K562 (cell line): Measurements from ENCODE around the gene MAPK4. TPM values are rescaled to one million over a fixed set of nuclear protein-coding genes. Genes with fewer than 3 reads are reported as not detected.

ENCODE experiments used
- ATAC-seq: fragments of 200-7000 bp; cut with Tn5 transposase; 3 replicates; pipeline ENCODE4 v1.9.1; 2020; ENCODE audit warnings: moderate library complexity
- BruUV-seq: library from RNA; stranded (reverse); fragments of 400-500 nt; replicated peaks from 2 replicates; lab custom pipeline; 2021; lab: Mats Ljungman, UMichigan
- CTCF ChIA-PET: fragments of 300-600 bp; formaldehyde crosslinking; extraction: SDS; loops from one replicate; lab custom pipeline; 2021; ENCODE audit warnings: low intra/inter-chr PET ratio; lab: Yijun Ruan, JAX
- POLR2A ChIA-PET: fragments of 300-600, 350-650 bp; sonication (Branson Sonifier 250); formaldehyde crosslinking; extraction: SDS; loops from one replicate; lab custom pipeline; 2021; ENCODE audit warnings: antibody characterized with exemption, inconsistent platforms; lab: Yijun Ruan, JAX
- DNase-seq, 4 experiments: peaks; one replicate each; pipeline versions ENCODE4 v3.0.0 to v3.0.0-alpha.2; 2011 to 2018; ENCODE audit warnings: low spot score in 3 of 4, mixed read lengths in 3 of 4; ENCODE audit errors: extremely low read depth in 1 of 4
- FAIRE-seq: peaks from 2 replicates; lab custom pipeline; 2011; peaks lifted over from hg19 to GRCh38; lab: Jason Lieb, UNC
- H2AFZ ChIP-seq: 2 replicates; pipeline ENCODE4 v1.6.0; 2011; ENCODE audit warnings: low read depth, low read length, control low read depth, inconsistent platforms
- H3K27ac ChIP-seq: fragments of 200-600 bp; 3 replicates; pipeline ENCODE4 v1.8.0; 2011; ENCODE audit warnings: low read depth, mild to moderate bottlenecking, control low read depth, inconsistent platforms, low read length, moderate library complexity, mixed read lengths; ENCODE audit errors: extremely low read depth
- H3K27me3 ChIP-seq, 2 experiments: fragments of 300-600 bp in 1 of 2; 2 replicates in 1 of 2; 3 replicates in 1 of 2; pipeline versions ENCODE4 v1.6.0 to v1.8.0; 2011; ENCODE audit warnings: inconsistent platforms in 2 of 2, low read length in 2 of 2, mild to moderate bottlenecking in 1 of 2, mixed read lengths in 1 of 2, moderate library complexity in 1 of 2; ENCODE audit not compliant: control insufficient read depth in 2 of 2, insufficient read depth in 2 of 2
- H3K36me3 ChIP-seq: fragments of 300-600 bp; 3 replicates; pipeline ENCODE4 v1.8.0; 2011; ENCODE audit warnings: mild to moderate bottlenecking, low read length, inconsistent platforms; ENCODE audit not compliant: control insufficient read depth, insufficient read depth
- H3K4me1 ChIP-seq, 2 experiments: fragments of 200-600 bp in 1 of 2; replicated peaks in 1 of 2; 2 replicates in 1 of 2; 3 replicates in 1 of 2; pipeline versions ENCODE4 v1.5.1 to v1.8.0; 2011; ENCODE audit warnings: inconsistent platforms in 2 of 2, low read length in 2 of 2, mild to moderate bottlenecking in 1 of 2, mixed read lengths in 1 of 2, moderate library complexity in 1 of 2; ENCODE audit not compliant: control insufficient read depth in 2 of 2, insufficient read depth in 2 of 2
- H3K4me2 ChIP-seq: 2 replicates; pipeline ENCODE4 v1.6.1; 2011; ENCODE audit warnings: low read length, control low read depth, inconsistent platforms, mixed read lengths; ENCODE audit not compliant: insufficient read depth
- H3K4me3 ChIP-seq: fragments of 200-600 bp; sonication (generic), shearing (Covaris generic); 2 replicates; pipeline ENCODE4 v1.5.1; 2016; ENCODE audit warnings: control low read depth, inconsistent platforms
- H3K79me2 ChIP-seq: fragments of 200-600 bp; 3 replicates; pipeline ENCODE4 v1.8.0; 2011; ENCODE audit warnings: low read length, inconsistent platforms; ENCODE audit not compliant: control insufficient read depth, insufficient read depth
- H3K9ac ChIP-seq, 2 experiments: 2 replicates each; pipeline versions ENCODE4 v1.6.0 to v1.6.1; 2011; ENCODE audit warnings: low read depth in 2 of 2, low read length in 2 of 2, control low read depth in 1 of 2, inconsistent platforms in 1 of 2, mild to moderate bottlenecking in 1 of 2, mixed read lengths in 1 of 2; ENCODE audit not compliant: insufficient read depth in 1 of 2
- H3K9me1 ChIP-seq: one replicate; pipeline ENCODE4 v1.6.0; 2011; ENCODE audit warnings: inconsistent platforms, mild to moderate bottlenecking, low read length, moderate library complexity; ENCODE audit not compliant: control insufficient read depth, insufficient read depth
- H3K9me3 ChIP-seq: replicated peaks from 2 replicates; pipeline ENCODE4 v1.5.1; 2011; ENCODE audit warnings: low read depth, low read length, inconsistent platforms; ENCODE audit not compliant: control insufficient read depth, insufficient read depth
- H4K20me1 ChIP-seq: replicated peaks from 2 replicates; pipeline ENCODE4 v1.6.1; 2011; ENCODE audit warnings: low read length, inconsistent platforms, mixed read lengths; ENCODE audit not compliant: control insufficient read depth, insufficient read depth
- FOXA3 ChIP-seq, 2 experiments: fragments of 450-650 bp in 1 of 2; sonication (generic) in 1 of 2; formaldehyde crosslinking; IDR thresholded peaks in 1 of 2; conservative IDR thresholded peaks in 1 of 2; 2 replicates each; pipeline versions ENCODE4 v1.4.0 to v1.8.0; 2020 to 2022; ENCODE audit warnings: mild to moderate bottlenecking in 2 of 2, missing genetic modification reagents in 1 of 2
- IRF1 ChIP-seq: sonication (generic); formaldehyde crosslinking; IDR thresholded peaks from 2 replicates; pipeline ENCODE4 v1.8.0; 2022; ENCODE audit warnings: missing genetic modification reagents, mild to moderate bottlenecking, borderline replicate concordance
- LEF1 ChIP-seq: fragments of 450-650 bp; IDR thresholded peaks from 2 replicates; pipeline ENCODE4 v1.6.1; 2016; ENCODE audit warnings: mild to moderate bottlenecking
- SRF ChIP-seq, 2 experiments: fragments of 250-450, 450-650 bp in 1 of 2; sonication (Bioruptor Pico) in 1 of 2; sonication (generic) in 1 of 2; formaldehyde crosslinking; IDR thresholded peaks; 2 replicates each; pipeline versions ENCODE4 v1.5.0 to v1.5.1; 2020 to 2022; ENCODE audit warnings: mild to moderate bottlenecking in 1 of 2, missing genetic modification reagents in 1 of 2
- ZNF655 ChIP-seq: fragments of 250-450 bp; sonication (Bioruptor Pico); IDR thresholded peaks from 2 replicates; pipeline ENCODE4 v1.5.0; 2021
- WGBS: fragments of 100-300 bp; shearing (Covaris generic); methylation state at CpG from one replicate; pipeline ENCODE4 v1.1.6; 2016; ENCODE audit warnings: low coverage, mixed read lengths; ENCODE audit not compliant: insufficient coverage; ENCODE audit errors: missing lambda C conversion rate; 5-methylcytosine and 5-hydroxymethylcytosine counted together
- in situ Hi-C: fragments of 300-500 bp; cut with MboI; formaldehyde crosslinking; loops from 4 replicates; pipeline ENCODE4 v1.15.0; 2018; ENCODE audit warnings: inconsistent platforms, mixed read lengths
- intact Hi-C: fragments of 100-400 bp; cut with micrococcal nuclease; formaldehyde crosslinking; loops from 2 replicates; pipeline ENCODE4 v1.14.2; 2022
- polyA plus RNA-seq, 8 experiments: library from polyadenylated mRNA; depleted of rRNA in 4 of 8; stranded (reverse) in 5 of 8; unstranded in 3 of 8; fragments of >200 nt; fragmentation: Nextera tagmentation in 2 of 8; fragmentation: Illumina TruSeq in 1 of 8; extraction: Ambion mirVana in 2 of 8; extraction: Trizol in 1 of 8; gene quantifications; 2 replicates each; pipeline versions ENCODE4 v1.2.1 to v1.2.3, GENCODE V29; 2011 to 2014; ENCODE audit warnings: inconsistent platforms in 1 of 8, missing spikeins in 1 of 8
- total RNA-seq, 7 experiments: library from RNA; depleted of rRNA in 6 of 7; stranded (reverse); fragments of >200 nt in 6 of 7; fragmentation: Illumina TruSeq in 2 of 7; extraction: Trizol in 2 of 7; gene quantifications; 2 replicates each; pipeline versions ENCODE4 v1.2.1 to v1.2.3, GENCODE V29; 2011 to 2021; ENCODE audit warnings: low replicate concordance in 1 of 7

Gene MAPK4
- total and polyA plus RNA-seq, 9 of the 15 experiments (the other 6 are each of a cell fraction or from before 2014, with no cell fraction given): not detected

- H2AFZ ChIP-seq: no peak overlapping the region
- in situ Hi-C loops (no loop called here), intact Hi-C loops (no loop called here)
- H3K27ac ChIP-seq: no peak overlapping the region
- ChIA-PET CTCF (no interaction called here), POLR2A (no interaction called here)
- no peak overlapping the region for H3K9ac ChIP-seq
- WGBS: 0% methylated on average over 5 of the region's 5 CpGs
- H3K4me3 ChIP-seq: no peak overlapping the region
- no peaks in the 10 kb centered on the region for H4K20me1 ChIP-seq
- TF ChIP-seq LEF1: no peak
- TF ChIP-seq ZNF655: no peak
- TF ChIP-seq IRF1 (CRISPR knock-in tag): no peak
- ATAC-seq: no peak
- H3K9me3 ChIP-seq: no peaks in the 10 kb centered on the region
- no TSS peak for BruUV-seq
- no peaks in the 10 kb centered on the region for H3K4me1 ChIP-seq
- DNase-seq: no peak
- H3K79me2 ChIP-seq: no peaks in the 10 kb centered on the region
- H3K27me3 ChIP-seq: no peaks in the 10 kb centered on the region
- FAIRE-seq: no peak
- H3K4me2 ChIP-seq: no peak overlapping the region
- H3K36me3 ChIP-seq: no peaks in the 10 kb centered on the region
- no peaks in the 10 kb centered on the region for H3K9me1 ChIP-seq
These were observed 51.6 kb downstream of the MAPK4 start for GRCh38 chr18:50611529-50611941.

GRCh38 chr18:50614838-50615237 is 55.0 kb downstream of the MAPK4 start:
- TF ChIP-seq SRF (CRISPR knock-in tag; IDR thresholded peaks at IDR 0.05): no peak
- TF ChIP-seq FOXA3 (CRISPR knock-in tag; conservative IDR thresholded peaks at IDR 0.05 in 1 of 2, IDR thresholded peaks at IDR 0.05 in 1 of 2): no peak
- Histone ChIP-seq H3K4me1 (no peaks in the 10 kb centered on the region), H3K9me1 (no peaks in the 10 kb centered on the region), H2AFZ (no peak overlapping the region), H3K36me3 (no peaks in the 10 kb centered on the region), H3K4me3 (no peak overlapping the region), H3K27ac (no peak overlapping the region), H3K79me2 (no peaks in the 10 kb centered on the region), H3K9me3 (no peaks in the 10 kb centered on the region), H3K27me3 (no peaks in the 10 kb centered on the region), H4K20me1 (no peaks in the 10 kb centered on the region), H3K9ac (no peak overlapping the region), H3K4me2 (no peak overlapping the region)
- intact Hi-C loops: no loop called here
- no peak for FAIRE-seq
- POLR2A ChIA-PET: no interaction called here
- 0% methylated on average over 5 of the region's 5 CpGs for WGBS
- ATAC-seq: no peak
- CTCF ChIA-PET: no interaction called here
- in situ Hi-C loops: no loop called here
- DNase-seq: no peak
- no TSS peak for BruUV-seq
